Ovary (tissue), 9 donors: ENCODE results near the gene TPCN2. TPM values are rescaled to one million over a fixed set of nuclear protein-coding genes. Genes with fewer than 3 reads are reported as not detected.

Experiments
- DNase-seq, 5 donors: peaks; one replicate each; pipeline ENCODE4 v3.0.0-alpha.2; 2019 to 2020
- H3K27ac ChIP-seq, 2 donors: fragments of 200-600 bp; one replicate each; pipeline versions ENCODE4 v1.5.1 to v1.8.0; 2019 to 2022
- H3K27me3 ChIP-seq: fragments of 200-600 bp; one replicate; pipeline ENCODE4 v1.8.0; 2022
- H3K36me3 ChIP-seq: fragments of 200-600 bp; sonication (generic); one replicate; pipeline ENCODE4 v1.5.1; 2019
- H3K4me1 ChIP-seq: one replicate; pipeline ENCODE4 v1.8.1; 2013; ENCODE audit warnings: mild to moderate bottlenecking, moderate library complexity; ENCODE audit not compliant: insufficient read depth
- H3K4me3 ChIP-seq: fragments of 200-600 bp; sonication (generic); one replicate; pipeline ENCODE4 v1.5.1; 2017
- H3K9me3 ChIP-seq, 2 donors: fragments of 200-600 bp in 1 of 2; sonication (generic) in 1 of 2; one replicate each; pipeline versions ENCODE4 v1.5.1 to v1.8.1; 2013 to 2019; ENCODE audit warnings: mild to moderate bottlenecking in 1 of 2, moderate library complexity in 1 of 2
- CTCF ChIP-seq, 3 donors: fragments of 450-650 bp in 2 of 3; fragments of 200-600 bp in 1 of 3; IDR thresholded peaks; one replicate each; pipeline versions ENCODE4 v1.5.1 to v1.8.0; 2016 to 2022; ENCODE audit warnings: antibody characterized with exemption in 3 of 3, mild to moderate bottlenecking in 1 of 3
- EP300 ChIP-seq: sonication (generic); formaldehyde crosslinking; IDR thresholded peaks from one replicate; pipeline ENCODE4 v1.6.1; 2017; ENCODE audit warnings: antibody characterized with exemption
- POLR2A ChIP-seq: fragments of 450-650 bp; IDR thresholded peaks from one replicate; pipeline ENCODE4 v1.6.1; 2017; ENCODE audit warnings: antibody characterized with exemption, mild to moderate bottlenecking, moderate library complexity
- WGBS, 3 donors: extraction: QIAGEN DNeasy Blood & Tissue Kit in 1 of 3; methylation state at CpG; one replicate each; pipeline versions ENCODE4 v1.1.5 to v1.1.7; 2013 to 2017; 5-methylcytosine and 5-hydroxymethylcytosine counted together
- intact Hi-C, 4 donors: fragments of 100-400 bp; cut with DNase I; formaldehyde crosslinking; loops; one replicate each; pipeline versions ENCODE4 v1.11.0 to v1.15.1; 2022 to 2023
- polyA plus RNA-seq, 2 donors: library from polyadenylated mRNA; stranded (reverse); fragments of 200-250 nt in 1 of 2; fragments of 350-450 nt in 1 of 2; fragmentation: Illumina TruSeq in 1 of 2; extraction: RNeasy Lipid Tissue Mini Kit (QIAGEN cat#74804) in 1 of 2; gene quantifications; one replicate each; pipeline ENCODE4 v1.2.3, GENCODE V29; 2013 to 2014
- total RNA-seq, 7 donors: library from RNA; depleted of rRNA in 2 of 7; stranded (reverse); fragments of >200 nt in 2 of 7; fragmentation: NEBNext Ultra II Directional in 3 of 7; extraction: Animal tissue kit (Norgen Biotek cat#: 25700) in 3 of 7; gene quantifications; one replicate each; pipeline versions ENCODE4 v1.1.0 to v1.2.4, GENCODE V29; 2016 to 2023
- donor health status: DM: no; HTN: no; CAD: no; lungs with moderate emphysema.
- donor health status: DM: no; HTN: no; CAD: no.
- donor health status: Bipolar disorder and iron deficiency.
- donor health status: DM: yes; HTN: yes; CAD: no.
- donor health status: DM: no; HTN: no; CAD: no.
- donor health status: DM: yes; HTN: yes; CAD: no.

The TPCN2 gene
- total and polyA plus RNA-seq, 9 donors = 6.5 to 35.7 (median 23.3) TPM

- H3K4me1 ChIP-seq = no peaks in the 10 kb centered on the region
- H3K36me3 ChIP-seq = no peaks in the 10 kb centered on the region
- TF ChIP-seq EP300 (no peak), POLR2A (no peak), CTCF (IDR thresholded peaks at IDR 0.05) (no peak)
- DNase-seq = no peak
- 94 to 100% (median 99%) methylated on average over 5 of the region's 5 CpGs for WGBS, 3 donors
- H3K9me3 ChIP-seq = peaks cover 0 to 4% of the 10 kb centered on the region in 2 donors
- intact Hi-C loops = no loop called here
- no peak overlapping the region for H3K4me3 ChIP-seq
- no peaks in the 10 kb centered on the region for H3K27me3 ChIP-seq
- H3K27ac ChIP-seq = no peak overlapping the region
These were observed 91.9 kb downstream of the TPCN2 start for GRCh38 chr11:69140635-69141034.

DNA sequence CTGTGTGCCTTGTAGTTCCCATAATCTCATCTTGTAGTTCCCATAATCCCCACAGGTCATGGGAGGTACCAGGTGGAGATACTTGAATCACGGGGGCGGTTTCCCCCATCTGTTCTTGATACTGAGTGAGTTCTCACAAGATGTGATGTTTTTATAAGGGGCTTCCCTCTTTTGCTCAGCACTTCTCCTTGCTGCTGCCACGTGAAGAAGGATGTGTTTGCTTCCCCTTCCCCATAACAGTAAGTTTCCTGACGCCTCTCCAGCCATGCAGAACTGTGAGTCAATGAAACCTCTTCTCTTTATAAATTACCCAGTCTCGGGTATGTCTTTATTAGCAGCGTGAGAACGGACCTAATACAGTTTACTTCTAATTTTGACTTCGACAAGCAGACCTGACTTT, 93.0 kb downstream of the TPCN2 start:
- TF ChIP-seq CTCF (IDR thresholded peaks at IDR 0.05) (no peak), EP300 (no peak), POLR2A (no peak)
- Histone ChIP-seq H3K27me3 (no peaks in the 10 kb centered on the region), H3K4me3 (no peak overlapping the region), H3K27ac (no peak overlapping the region), H3K9me3 (peaks cover 0 to 4% of the 10 kb centered on the region in 2 donors), H3K36me3 (no peaks in the 10 kb centered on the region), H3K4me1 (no peaks in the 10 kb centered on the region)
- WGBS, 3 donors = 63 to 68% (median 67%) methylated on average over 8 of the region's 8 CpGs
- DNase-seq = no peak
- intact Hi-C loops = no loop called here

- Histone ChIP-seq H3K27me3 (no peaks in the 10 kb centered on the region), H3K4me3 (no peak overlapping the region), H3K27ac (no peak overlapping the region), H3K36me3 (no peaks in the 10 kb centered on the region), H3K4me1 (no peaks in the 10 kb centered on the region), H3K9me3 (peaks cover 0 to 4% of the 10 kb centered on the region in 2 donors)
- intact Hi-C loops = no loop called here
- 81 to 89% (median 86%) methylated on average over 2 of the region's 2 CpGs for WGBS, 3 donors
- TF ChIP-seq CTCF (IDR thresholded peaks at IDR 0.05) (no peak), POLR2A (no peak), EP300 (no peak)
- no peak for DNase-seq
These were observed 94.2 kb downstream of the TPCN2 start for GRCh38 chr11:69142895-69143294.

DNA sequence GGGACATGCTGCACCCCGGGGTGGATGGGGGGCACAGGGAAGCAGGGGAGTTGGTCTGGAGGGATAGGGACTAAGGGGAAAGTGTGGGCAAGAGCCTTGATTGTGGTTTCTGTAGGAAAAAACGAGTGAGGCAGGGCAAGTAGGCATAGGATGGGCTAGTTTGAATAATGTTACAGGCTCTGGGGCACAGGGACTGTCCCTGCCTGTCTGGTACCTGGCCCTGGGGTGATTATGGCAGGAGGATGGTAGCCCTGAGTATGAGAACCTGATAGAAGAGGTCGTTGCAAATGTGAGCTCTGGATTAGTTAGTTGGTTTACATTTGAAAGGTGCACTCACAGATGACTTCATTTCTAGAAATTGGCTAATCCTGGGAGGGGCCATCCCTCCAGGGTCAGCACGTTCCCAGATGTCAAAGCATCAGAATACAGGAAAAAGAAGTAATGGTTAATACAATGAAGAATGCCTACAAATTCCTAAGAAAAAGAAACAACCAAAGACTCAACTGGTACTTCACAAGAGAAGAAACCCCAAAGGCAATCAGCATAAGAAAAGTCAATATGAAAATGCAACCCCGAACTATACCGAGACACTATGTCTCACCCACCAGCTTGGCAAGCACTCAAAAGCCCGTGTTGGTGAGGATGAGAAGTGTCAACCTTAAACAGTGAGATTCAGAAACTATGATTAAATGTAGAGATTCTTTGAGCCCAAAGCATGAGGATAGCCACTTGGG, 95.8 kb downstream of the TPCN2 start:
- intact Hi-C loops = no loop called here
- Histone ChIP-seq H3K27me3 (no peaks in the 10 kb centered on the region), H3K27ac (no peak overlapping the region), H3K4me1 (no peaks in the 10 kb centered on the region), H3K4me3 (no peak overlapping the region), H3K9me3 (peaks cover 0 to 4% of the 10 kb centered on the region in 2 donors), H3K36me3 (no peaks in the 10 kb centered on the region)
- no peak for DNase-seq
- TF ChIP-seq EP300 (no peak), POLR2A (no peak), CTCF (IDR thresholded peaks at IDR 0.05) (no peak)
- 73 to 79% (median 75%) methylated on average over 7 of the region's 7 CpGs for WGBS, 3 donors
